Vagina (tissue), 2 donors: ENCODE measurements around the gene RSPH1.

ENCODE experiments used
- POLR2A ChIP-seq, 2 donors: fragments of 450-650 bp; IDR thresholded peaks; one replicate each; pipeline ENCODE4 v1.6.1; 2017; ENCODE audit warnings: antibody characterized with exemption in 2 of 2, mild to moderate bottlenecking in 2 of 2, moderate library complexity in 2 of 2
- POLR2AphosphoS5 ChIP-seq, 2 donors: sonication (generic); formaldehyde crosslinking; IDR thresholded peaks; one replicate each; pipeline ENCODE4 v1.9.0; 2017; ENCODE audit warnings: antibody characterized with exemption in 2 of 2, mild to moderate bottlenecking in 2 of 2, low read depth in 1 of 2; ENCODE audit not compliant: insufficient read depth in 1 of 2
- TF ChIP-seq, protein P1 (sequence below), 3 experiments: fragments of 450-650 bp in 2 of 3; fragments of 200-600 bp in 1 of 3; sonication (generic) in 1 of 3; IDR thresholded peaks; one replicate each; pipeline ENCODE4 v1.5.1; 2017 to 2019; ENCODE audit warnings: antibody characterized with exemption in 3 of 3, mild to moderate bottlenecking in 2 of 3, moderate library complexity in 2 of 3

DNA sequence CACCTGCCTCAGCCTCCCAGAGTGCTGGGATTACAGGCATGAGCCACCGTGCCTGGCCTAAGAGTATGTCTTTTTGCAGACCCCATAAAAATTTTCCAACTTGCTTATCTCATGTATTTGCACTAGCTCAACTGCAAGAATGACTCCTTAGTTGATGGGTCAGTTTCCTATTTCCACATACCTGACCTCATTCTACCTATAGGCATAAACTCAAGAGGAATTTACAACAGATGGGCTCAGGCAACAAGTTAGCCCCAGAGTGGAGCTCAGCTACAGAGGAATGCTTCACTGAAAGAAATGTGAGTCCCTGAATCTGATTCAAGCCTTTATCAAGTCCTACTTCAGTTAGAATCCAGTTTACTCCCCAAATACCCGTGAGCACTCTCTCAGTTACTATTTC, 12.3 kb upstream of the RSPH1 start:
- TF ChIP-seq, protein P1, sequence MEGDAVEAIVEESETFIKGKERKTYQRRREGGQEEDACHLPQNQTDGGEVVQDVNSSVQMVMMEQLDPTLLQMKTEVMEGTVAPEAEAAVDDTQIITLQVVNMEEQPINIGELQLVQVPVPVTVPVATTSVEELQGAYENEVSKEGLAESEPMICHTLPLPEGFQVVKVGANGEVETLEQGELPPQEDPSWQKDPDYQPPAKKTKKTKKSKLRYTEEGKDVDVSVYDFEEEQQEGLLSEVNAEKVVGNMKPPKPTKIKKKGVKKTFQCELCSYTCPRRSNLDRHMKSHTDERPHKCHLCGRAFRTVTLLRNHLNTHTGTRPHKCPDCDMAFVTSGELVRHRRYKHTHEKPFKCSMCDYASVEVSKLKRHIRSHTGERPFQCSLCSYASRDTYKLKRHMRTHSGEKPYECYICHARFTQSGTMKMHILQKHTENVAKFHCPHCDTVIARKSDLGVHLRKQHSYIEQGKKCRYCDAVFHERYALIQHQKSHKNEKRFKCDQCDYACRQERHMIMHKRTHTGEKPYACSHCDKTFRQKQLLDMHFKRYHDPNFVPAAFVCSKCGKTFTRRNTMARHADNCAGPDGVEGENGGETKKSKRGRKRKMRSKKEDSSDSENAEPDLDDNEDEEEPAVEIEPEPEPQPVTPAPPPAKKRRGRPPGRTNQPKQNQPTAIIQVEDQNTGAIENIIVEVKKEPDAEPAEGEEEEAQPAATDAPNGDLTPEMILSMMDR (IDR thresholded peaks at IDR 0.05), result no peak
- TF ChIP-seq POLR2AphosphoS5 (IDR thresholded peaks at IDR 0.05; ENCODE audit: insufficient read depth in 1 of 2, low read depth in 1 of 2), result no peak
- TF ChIP-seq POLR2A (IDR thresholded peaks at IDR 0.05), result no peak
